ENCODE results near the gene LIME1. TPM values are rescaled to one million over a fixed set of nuclear protein-coding genes. Genes with fewer than 3 reads are reported as not detected.

Gene LIME1
- total and polyA plus RNA-seq, 9 of the 15 experiments (the other 6 are each of a cell fraction or from before 2014, with no cell fraction given), result 0.11 to 17.1 (median 2.8) TPM; not detected in 2

- H3K79me2 ChIP-seq (ENCODE audit: control insufficient read depth, insufficient read depth, low read length), result no peaks in the 10 kb centered on the region
- H3K27me3 ChIP-seq (ENCODE audit: control insufficient read depth in 2 of 2, insufficient read depth in 2 of 2, low read length in 2 of 2), result no peaks in the 10 kb centered on the region
- peaks cover 8% of the 10 kb centered on the region; the same call in 1 of the 3 replicates for H3K36me3 ChIP-seq (ENCODE audit: control insufficient read depth, insufficient read depth, low read length)
- BruUV-seq (replicated peaks), result no TSS peak
- H3K4me1 ChIP-seq (replicated peaks in 1 of 2; ENCODE audit: control insufficient read depth in 2 of 2, insufficient read depth in 2 of 2, low read length in 2 of 2), result peaks cover 9 to 70% of the 10 kb centered on the region in 2 experiments
- ChIA-PET CTCF (ENCODE audit: low intra/inter-chr PET ratio) (no interaction called here), POLR2A (no interaction called here)
- 78% methylated on average over 15 of the region's 20 CpGs for WGBS (ENCODE audit: insufficient coverage, low coverage, missing lambda C conversion rate)
- DNase-seq (ENCODE audit: extremely low read depth in 1 of 4, low spot score in 3 of 4), result no peak
- TF ChIP-seq NFIC (IDR thresholded peaks at IDR 0.05) (peak; percentile 56), ZC3H8 (IDR thresholded peaks at IDR 0.05) (no peak)
- H4K20me1 ChIP-seq (replicated peaks; ENCODE audit: control insufficient read depth, insufficient read depth, low read length), result no peaks in the 10 kb centered on the region
- FAIRE-seq, result no peak
- H3K9me3 ChIP-seq (replicated peaks; ENCODE audit: control insufficient read depth, insufficient read depth, low read depth, low read length), result no peaks in the 10 kb centered on the region
- no peak overlapping the region for H3K4me2 ChIP-seq (ENCODE audit: insufficient read depth, low read length)
- H3K27ac ChIP-seq (ENCODE audit: extremely low read depth, low read depth, low read length), result no peak overlapping the region
- intact Hi-C loops (cut with micrococcal nuclease), result no loop called here
- H3K9ac ChIP-seq (ENCODE audit: insufficient read depth in 1 of 2, low read depth in 2 of 2, low read length in 2 of 2), result peak overlapping the region in 1 of 2 experiments; percentile 77; a peak in 1 of 4 replicates
- no peak overlapping the region for H3K4me3 ChIP-seq
- H2AFZ ChIP-seq (ENCODE audit: low read depth, low read length), result no peak overlapping the region
- no peaks in the 10 kb centered on the region for H3K9me1 ChIP-seq (ENCODE audit: control insufficient read depth, insufficient read depth, low read length)
- ATAC-seq, result no peak
- in situ Hi-C loops (cut with MboI), result no loop called here
Measured at GRCh38 chr20:63748070-63748933, 11.8 kb downstream of the LIME1 start.

- Histone ChIP-seq H3K4me3 (no peak overlapping the region), H3K9ac (ENCODE audit: insufficient read depth in 1 of 2, low read depth in 2 of 2, low read length in 2 of 2) (peak overlapping the region in 1 of 2 experiments; percentile 51; a peak in 2 of 4 replicates), H4K20me1 (replicated peaks; ENCODE audit: control insufficient read depth, insufficient read depth, low read length) (no peaks in the 10 kb centered on the region), H3K4me1 (replicated peaks in 1 of 2; ENCODE audit: control insufficient read depth in 2 of 2, insufficient read depth in 2 of 2, low read length in 2 of 2) (peaks cover 9 to 72% of the 10 kb centered on the region in 2 experiments), H3K27me3 (ENCODE audit: control insufficient read depth in 2 of 2, insufficient read depth in 2 of 2, low read length in 2 of 2) (no peaks in the 10 kb centered on the region), H3K9me1 (ENCODE audit: control insufficient read depth, insufficient read depth, low read length) (no peaks in the 10 kb centered on the region), H3K79me2 (ENCODE audit: control insufficient read depth, insufficient read depth, low read length) (no peaks in the 10 kb centered on the region), H3K9me3 (replicated peaks; ENCODE audit: control insufficient read depth, insufficient read depth, low read depth, low read length) (no peaks in the 10 kb centered on the region), H3K4me2 (ENCODE audit: insufficient read depth, low read length) (no peak overlapping the region), H2AFZ (ENCODE audit: low read depth, low read length) (no peak overlapping the region), H3K36me3 (ENCODE audit: control insufficient read depth, insufficient read depth, low read length) (peaks cover 2% of the 10 kb centered on the region; the same call in 1 of the 3 replicates), H3K27ac (ENCODE audit: extremely low read depth, low read depth, low read length) (no peak overlapping the region)
- in situ Hi-C loops (cut with MboI), result no loop called here
- WGBS (ENCODE audit: insufficient coverage, low coverage, missing lambda C conversion rate), result 75% methylated on average over 11 of the region's 11 CpGs
- FAIRE-seq, result no peak
- TF ChIP-seq NFATC3 (IDR thresholded peaks at IDR 0.05), result no peak
- no peak for DNase-seq (ENCODE audit: extremely low read depth in 1 of 4, low spot score in 3 of 4)
- ChIA-PET POLR2A (no interaction called here), CTCF (ENCODE audit: low intra/inter-chr PET ratio) (no interaction called here)
- no peak for ATAC-seq
- no TSS peak for BruUV-seq (replicated peaks)
- intact Hi-C loops (cut with micrococcal nuclease), result no loop called here
Measured at GRCh38 chr20:63748934-63749270, 12.4 kb downstream of the LIME1 start.
